ENCODE measurements around the gene USH2A.
"Not testable (repeated sequence)": the region's sequence is repeated elsewhere in the genome, so short reads cannot be mapped to it uniquely, and the experiment has no call there.

The USH2A gene

DNA sequence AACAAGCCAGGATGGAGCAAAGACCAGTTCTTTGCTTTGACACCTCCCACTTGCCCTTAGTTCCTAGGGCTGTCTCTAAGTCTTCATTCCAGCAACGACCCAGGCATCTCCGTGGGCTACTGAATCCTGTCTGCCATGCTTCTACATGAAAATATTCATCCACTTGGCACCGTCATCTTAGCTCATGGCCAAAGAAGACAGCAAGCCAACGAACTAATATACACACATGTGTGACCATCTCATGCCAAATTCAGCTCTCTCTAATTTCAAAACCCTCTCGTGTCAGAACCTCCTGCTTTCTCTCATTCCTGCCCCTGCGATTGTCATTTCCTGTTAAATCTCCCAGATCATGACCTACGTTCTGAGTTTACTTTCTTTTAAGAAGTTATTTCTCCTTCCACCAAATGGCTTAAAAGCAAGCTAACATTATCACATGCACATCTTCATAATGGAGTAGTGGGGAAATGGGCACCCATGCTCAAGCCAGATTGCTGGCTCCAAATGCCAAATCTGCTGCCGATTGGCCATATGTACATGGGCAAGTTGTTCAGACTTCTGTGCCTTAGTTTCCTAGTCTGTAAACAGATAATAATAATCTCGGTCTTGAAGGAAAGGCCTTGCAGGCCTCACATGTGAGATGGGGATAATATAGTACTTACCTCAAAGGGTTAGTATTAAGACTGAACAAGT lies 373.4 kb downstream of the USH2A start:
- no peak for DNase-seq (ENCODE audit: low read depth in 1 of 2, low spot score in 1 of 2)

DNA sequence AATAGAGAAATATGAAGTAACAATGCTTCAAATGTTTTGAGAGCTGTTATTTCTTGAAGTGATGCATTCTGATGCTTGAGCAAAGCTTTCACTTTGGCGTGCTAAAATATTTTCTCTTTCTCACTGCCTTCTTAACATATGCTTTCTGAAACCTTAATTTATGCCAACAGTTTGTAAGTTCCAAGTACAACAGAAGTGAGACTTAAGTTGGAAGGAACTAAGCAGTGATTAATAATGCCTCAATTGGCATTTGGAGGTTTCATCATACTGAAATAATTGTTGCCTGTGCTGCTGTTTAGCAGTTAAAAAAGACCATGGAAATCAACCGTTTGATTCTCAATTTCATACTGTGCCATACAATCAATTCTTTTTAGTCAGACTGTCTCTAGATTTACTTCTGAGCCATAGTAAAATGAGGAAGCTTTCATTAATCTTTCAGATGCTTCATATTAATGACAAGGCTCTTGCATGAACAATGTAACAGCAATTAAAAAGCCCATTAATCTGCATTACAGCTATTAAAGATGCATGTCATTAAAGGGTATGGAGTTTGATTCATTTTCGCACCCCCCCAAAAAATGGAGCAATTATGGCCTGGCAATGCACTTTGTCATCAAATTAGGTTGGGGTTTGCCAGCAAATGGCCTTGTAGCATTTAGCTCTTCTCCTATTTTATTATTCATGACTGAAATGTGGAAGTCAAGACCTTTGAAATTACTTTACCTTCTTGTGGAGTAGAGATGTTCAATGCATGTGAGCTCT lies 375.3 kb downstream of the USH2A start:
- no peak for DNase-seq (ENCODE audit: low read depth in 1 of 2, low spot score in 1 of 2)

GRCh38 chr1:216046336-216046735 lies 376.9 kb downstream of the USH2A start:
- DNase-seq (ENCODE audit: low read depth in 1 of 2, low spot score in 1 of 2): no peak

DNA sequence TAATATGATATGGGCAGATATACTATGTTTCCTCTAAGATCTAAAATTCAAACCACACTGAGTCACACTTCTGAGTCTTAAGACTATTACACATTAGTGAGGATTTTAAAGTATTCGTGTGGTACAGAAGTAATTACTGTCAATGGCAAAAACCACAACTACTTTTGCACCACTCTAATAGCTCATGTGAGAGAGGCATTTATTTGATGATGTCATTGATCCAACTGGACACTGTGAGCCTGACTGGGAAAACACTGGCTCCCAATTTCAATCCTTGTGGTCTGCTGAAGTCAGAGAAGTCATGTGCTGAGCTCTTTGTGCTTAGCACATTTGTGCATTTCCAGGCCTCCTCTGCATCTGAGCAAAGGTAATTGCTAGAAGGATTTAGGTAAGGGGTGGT lies 377.8 kb downstream of the USH2A start:
- DNase-seq (ENCODE audit: low read depth in 1 of 2, low spot score in 1 of 2): no peak

DNA sequence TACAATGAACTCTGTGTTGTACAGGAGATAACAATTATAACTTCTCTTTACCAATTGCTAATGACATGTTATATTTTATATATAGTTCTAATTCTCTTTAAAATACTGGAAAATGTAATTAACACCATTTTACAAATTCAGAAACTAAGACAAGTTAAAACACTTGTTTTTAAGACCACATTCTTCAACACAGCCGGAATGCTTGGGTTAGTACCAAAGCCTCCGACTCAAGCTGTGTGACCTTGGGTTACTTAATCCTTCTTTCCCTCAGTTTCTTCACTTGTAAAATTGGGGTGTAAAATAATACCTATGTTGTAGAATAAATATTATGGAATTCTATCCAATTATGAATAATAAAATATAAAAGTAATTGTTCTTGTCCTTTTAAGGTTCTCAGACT lies 378.7 kb downstream of the USH2A start:
- DNase-seq (ENCODE audit: low read depth in 1 of 2, low spot score in 1 of 2): no peak

DNA sequence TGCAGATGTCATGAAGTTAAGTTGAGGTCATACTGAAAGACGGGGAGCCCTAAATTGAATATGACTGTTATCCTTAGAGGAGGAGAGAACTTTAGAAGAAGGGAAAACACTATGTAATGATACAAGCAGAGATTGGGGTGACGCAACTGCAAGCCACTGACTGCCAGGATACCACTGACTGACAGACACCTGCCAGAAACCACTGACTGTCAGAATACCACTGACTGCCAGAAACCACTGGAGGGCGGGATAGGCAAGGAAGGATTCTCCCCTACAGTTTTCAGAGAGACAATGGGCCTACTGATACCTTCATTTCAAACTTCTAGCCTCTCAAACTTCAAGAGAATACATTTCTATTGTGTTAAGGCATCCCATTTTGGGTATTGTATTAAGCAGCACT lies 388.7 kb downstream of the USH2A start:
- no peak for DNase-seq (ENCODE audit: low read depth in 1 of 2, low spot score in 1 of 2)

DNA sequence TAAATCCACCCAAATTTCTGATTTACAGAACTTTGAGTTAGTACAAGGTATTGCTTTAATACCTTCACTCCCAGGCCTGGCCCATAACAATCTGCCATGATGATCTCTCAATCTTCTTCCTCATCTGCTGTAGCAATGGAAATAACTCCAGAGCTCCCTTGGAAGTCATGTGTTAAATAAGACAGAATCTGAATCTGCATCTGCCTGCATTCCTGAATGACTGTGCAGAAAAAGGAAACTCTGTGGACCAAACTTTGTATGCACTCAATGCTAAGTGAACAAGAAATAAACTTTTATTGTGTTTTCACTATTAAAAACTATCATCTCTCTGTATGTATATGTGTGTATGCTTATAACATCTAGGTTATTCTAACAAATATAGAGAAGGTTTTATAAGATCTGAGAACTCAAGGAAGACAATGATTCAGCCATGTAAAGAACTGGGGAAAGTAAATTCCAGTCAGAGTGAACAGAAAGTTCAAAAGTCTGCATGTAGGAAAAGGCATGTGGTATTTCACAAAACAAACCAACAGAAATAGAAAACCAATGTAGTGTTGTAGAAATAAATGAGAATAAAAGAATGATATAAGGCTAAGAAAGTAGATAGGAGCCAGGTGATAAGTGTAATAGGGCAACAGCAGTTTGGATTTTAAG lies 390.2 kb downstream of the USH2A start:
- no peak for DNase-seq (ENCODE audit: low read depth in 1 of 2, low spot score in 1 of 2)

GRCh38 chr1:216032284-216032683 lies 391.0 kb downstream of the USH2A start:
- DNase-seq (ENCODE audit: low read depth in 1 of 2, low spot score in 1 of 2): no peak

DNA sequence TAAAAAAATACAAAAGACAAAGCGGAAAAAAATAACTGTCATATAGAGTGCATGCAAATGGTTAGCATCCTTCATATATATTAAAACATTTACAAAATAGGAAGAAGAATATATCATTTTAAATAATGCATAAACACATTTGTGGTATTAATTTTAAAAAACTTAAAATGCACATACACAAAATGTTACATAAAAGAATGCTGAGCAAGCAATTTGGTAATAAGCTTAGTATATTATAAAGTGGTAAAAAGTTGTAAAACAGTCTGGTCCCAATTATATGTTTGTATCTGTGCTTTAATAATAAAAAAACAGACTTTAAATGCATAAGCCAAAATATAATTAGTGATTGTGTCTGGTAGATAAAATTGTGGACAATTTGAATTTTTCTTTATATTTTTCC lies 394.6 kb downstream of the USH2A start:
- no peak for DNase-seq (ENCODE audit: low read depth in 1 of 2, low spot score in 1 of 2)

DNA sequence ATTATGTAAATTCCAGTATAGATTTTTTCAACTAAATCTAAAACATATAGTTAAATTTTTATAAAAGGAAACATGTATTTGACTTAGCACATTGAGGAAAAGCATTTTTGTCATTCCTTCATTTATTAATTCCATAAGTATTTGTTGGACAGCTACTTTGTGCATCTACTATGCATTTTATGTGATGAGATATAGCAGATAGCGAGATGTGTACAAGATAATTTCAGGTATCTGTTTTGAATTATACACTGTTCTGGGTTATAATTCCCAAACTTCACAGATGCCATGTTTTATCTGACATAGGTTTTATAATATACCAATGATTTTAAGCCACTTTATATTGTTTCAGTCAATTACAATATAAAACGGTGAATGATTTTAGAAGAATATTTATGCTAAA lies 398.7 kb downstream of the USH2A start:
- DNase-seq (ENCODE audit: low read depth in 1 of 2, low spot score in 1 of 2): no peak

GRCh38 chr1:216020743-216021345 lies 402.4 kb downstream of the USH2A start:
- DNase-seq (ENCODE audit: low read depth in 1 of 2, low spot score in 1 of 2): no peak

DNA sequence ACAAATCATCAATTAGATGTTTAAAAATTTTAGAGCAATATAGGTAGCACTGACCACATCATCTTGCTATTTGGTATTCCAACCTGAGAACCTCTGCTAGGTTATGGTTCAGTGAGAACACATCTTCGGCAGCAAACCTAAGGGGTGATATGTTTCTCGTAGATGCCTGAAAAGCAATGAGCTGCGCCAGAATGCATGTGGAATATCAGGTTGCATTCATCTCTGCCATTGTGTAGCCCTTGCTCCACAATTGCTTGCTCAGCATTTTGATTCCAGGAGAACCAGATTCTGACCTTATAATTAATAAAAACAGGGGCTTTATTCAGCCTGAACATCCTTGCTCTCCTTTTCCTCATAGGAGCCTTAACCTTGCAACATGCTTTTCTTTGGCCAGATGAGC lies 408.1 kb downstream of the USH2A start:
- no peak for DNase-seq (ENCODE audit: low read depth in 1 of 2, low spot score in 1 of 2)

- DNase-seq (ENCODE audit: low read depth in 1 of 2, low spot score in 1 of 2): no peak
Measured at GRCh38 chr1:216014086-216014485, 409.2 kb downstream of the USH2A start.

DNA sequence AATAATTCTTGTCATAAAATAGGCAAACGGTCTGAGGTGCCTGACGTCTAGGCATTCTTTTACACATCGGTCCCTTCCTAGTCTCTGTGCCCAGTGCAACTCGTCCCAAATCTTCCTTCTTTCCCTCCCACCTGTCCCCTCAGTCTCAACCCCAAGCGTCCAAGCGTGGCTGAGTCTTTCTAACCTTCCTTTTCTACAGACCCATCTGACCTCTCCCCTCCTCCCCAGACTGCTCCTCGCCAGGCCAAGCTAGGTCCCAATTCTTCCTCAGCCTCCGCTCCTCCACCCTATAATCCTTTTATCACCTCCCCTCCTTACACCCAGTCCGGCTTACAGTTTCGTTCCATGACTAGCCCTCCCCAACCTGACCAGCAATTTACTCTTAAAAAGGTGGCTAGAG lies 413.8 kb downstream of the USH2A start:
- not testable (repeated sequence) for DNase-seq (ENCODE audit: low read depth in 1 of 2, low spot score in 1 of 2)

- no peak for DNase-seq (ENCODE audit: low read depth in 1 of 2, low spot score in 1 of 2)
Measured at GRCh38 chr1:216005916-216006315, 417.3 kb downstream of the USH2A start.

DNA sequence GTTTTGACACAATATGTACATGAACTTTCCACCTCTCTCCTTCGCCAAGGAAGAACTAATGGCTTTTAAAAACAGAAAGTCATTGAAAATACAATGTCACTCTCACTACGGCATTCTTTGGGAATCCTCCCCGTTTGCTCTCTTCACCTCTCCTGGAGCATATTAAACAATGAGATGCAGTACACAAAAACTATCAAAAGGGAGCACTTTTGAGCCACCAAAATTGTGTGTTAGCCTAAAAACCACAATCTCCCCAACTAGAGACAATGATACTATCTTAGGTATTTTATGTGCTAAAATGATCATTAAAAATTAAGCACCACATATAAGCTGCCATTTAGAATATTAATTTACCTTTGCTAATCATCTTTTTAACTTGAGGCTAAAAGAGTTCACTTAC lies 430.6 kb downstream of the USH2A start:
- DNase-seq (ENCODE audit: low read depth in 1 of 2, low spot score in 1 of 2): no peak

DNA sequence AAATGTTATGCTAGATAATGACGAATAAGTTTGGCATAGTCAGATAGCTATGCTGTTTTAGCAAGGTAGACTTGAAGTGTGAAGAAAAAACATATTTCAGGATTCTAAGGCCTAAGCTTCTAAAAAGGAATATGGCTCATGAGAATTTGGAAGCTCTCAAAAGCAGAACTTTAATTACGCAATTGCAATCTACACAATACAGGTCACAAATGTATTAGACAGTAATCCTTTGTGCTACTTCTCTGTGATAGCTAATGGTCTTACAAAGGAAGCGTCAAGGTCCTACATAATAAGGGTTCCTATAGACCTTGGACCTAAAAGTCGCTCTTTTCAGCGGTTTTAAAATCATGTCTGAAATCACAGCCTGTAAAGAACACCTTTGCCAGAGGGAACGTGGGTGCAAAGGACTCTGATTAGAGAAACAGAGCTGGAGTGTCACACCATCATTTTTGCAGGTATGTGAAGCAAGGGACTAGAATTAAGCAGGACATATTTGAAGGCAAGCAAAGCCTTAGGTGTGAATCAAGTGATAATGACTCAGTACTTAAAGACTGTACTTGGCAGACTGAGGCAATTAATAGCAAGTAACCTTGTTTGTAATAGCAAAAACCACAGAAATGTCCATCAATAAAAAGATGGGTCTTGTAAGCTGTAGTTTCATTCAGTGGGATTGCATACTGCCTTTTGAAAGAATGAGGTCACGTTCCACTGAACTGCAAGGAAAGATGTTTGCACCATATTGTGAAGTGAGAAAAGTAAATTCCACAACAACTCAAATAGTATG lies 436.0 kb downstream of the USH2A start:
- DNase-seq (ENCODE audit: low read depth in 1 of 2, low spot score in 1 of 2): no peak

- no peak for DNase-seq (ENCODE audit: low read depth in 1 of 2, low spot score in 1 of 2)
Measured at GRCh38 chr1:215986401-215986800, 436.8 kb downstream of the USH2A start.

DNA sequence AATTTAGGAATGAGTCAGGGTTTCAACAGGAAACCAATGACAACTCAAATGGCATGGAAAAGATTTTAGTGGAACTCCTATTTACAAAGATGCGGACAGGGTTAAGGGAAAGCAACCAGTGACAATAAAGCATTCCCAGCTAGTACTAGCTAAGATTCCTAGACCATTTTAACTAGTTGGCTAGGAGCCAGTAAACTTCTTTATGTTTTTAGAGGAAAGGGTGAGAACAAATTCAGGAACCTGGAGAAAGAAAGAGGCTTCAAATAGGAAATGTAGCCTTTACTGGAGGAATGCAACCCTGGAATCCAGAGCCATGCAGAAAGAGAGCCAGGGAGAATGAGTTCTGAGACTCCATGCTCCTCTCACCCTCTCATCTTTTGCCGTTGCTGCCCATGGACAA lies 439.6 kb downstream of the USH2A start:
- no peak for DNase-seq (ENCODE audit: low read depth in 1 of 2, low spot score in 1 of 2)

- no peak for DNase-seq (ENCODE audit: low read depth in 1 of 2, low spot score in 1 of 2)
Measured at GRCh38 chr1:215971793-215972441, 451.3 kb downstream of the USH2A start.

DNA sequence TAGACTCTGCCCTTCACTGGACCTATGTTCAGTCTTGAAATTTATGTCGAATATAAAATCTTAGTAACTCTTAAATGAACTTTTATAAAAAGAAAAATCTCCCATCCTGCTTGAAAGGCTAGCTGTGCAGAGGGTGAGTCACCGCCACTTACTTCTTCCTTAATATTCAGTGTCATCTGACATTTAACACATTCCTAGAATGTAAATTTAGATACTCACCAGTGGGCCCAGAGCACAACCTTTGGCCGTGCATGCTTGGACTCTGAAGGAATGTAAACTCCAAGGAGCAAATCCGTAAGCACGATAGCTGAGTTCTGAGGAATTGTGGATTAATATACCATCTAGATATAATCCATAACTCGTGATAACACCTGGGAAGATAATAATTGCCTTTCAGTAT lies 452.8 kb downstream of the USH2A start:
- no peak for DNase-seq (ENCODE audit: low read depth in 1 of 2, low spot score in 1 of 2)

Measured in stimulated activated CD4-positive, alpha-beta T cell treated with anti-CD3 and anti-CD28 coated beads, Interleukin-15, amount 100 ng/mL, for 1 hour (primary cell).